A549 (cell line): Measurements from ENCODE around the gene PPAT.

ENCODE experiments used
- EP300 ChIP-seq, 2 experiments: fragments of >200 bp; sonication (Bioruptor Twin); formaldehyde crosslinking; IDR thresholded peaks; 2 replicates in 1 of 2; 3 replicates in 1 of 2; pipeline ENCODE4 v1.6.1; 2016 to 2017
- POLR2A ChIP-seq: IDR thresholded peaks from 2 replicates; pipeline ENCODE4 v1.6.1; 2012; ENCODE audit warnings: mild to moderate bottlenecking, low read length
- TF ChIP-seq, protein P1 (sequence below): fragments of >200 bp; sonication (Bioruptor Twin); formaldehyde crosslinking; IDR thresholded peaks from 3 replicates; pipeline ENCODE4 v1.5.1; 2016

DNA sequence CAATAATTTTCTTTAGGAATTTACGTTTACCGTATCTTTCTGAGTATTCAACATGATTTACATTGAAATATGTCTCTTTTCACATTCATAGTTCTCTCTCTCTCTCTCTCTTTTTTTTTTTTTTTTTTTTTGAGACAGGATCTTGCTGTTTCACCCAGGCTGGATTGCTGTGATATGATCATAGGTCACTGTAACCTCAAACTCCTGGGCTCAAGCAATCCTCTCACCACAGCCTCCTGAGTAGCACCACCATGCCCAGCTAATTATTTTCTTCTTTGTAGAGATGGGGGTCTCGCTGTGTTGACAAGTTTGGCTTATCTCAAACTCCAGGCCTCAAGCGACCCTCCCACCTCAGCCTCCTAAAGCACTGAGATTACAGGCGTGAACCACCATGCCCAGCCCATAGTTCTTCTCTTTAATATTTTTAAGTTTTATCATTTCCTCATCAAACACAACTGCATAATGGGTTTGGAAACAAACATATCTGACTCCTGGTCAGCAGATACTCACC lies 41.8 kb upstream of the PPAT start:
- no peak for TF ChIP-seq POLR2A
- TF ChIP-seq, protein P1, sequence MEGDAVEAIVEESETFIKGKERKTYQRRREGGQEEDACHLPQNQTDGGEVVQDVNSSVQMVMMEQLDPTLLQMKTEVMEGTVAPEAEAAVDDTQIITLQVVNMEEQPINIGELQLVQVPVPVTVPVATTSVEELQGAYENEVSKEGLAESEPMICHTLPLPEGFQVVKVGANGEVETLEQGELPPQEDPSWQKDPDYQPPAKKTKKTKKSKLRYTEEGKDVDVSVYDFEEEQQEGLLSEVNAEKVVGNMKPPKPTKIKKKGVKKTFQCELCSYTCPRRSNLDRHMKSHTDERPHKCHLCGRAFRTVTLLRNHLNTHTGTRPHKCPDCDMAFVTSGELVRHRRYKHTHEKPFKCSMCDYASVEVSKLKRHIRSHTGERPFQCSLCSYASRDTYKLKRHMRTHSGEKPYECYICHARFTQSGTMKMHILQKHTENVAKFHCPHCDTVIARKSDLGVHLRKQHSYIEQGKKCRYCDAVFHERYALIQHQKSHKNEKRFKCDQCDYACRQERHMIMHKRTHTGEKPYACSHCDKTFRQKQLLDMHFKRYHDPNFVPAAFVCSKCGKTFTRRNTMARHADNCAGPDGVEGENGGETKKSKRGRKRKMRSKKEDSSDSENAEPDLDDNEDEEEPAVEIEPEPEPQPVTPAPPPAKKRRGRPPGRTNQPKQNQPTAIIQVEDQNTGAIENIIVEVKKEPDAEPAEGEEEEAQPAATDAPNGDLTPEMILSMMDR = no peak
- no peak for TF ChIP-seq EP300 (IDR thresholded peaks at IDR 0.05)
